Measurements from ENCODE around the gene APBA2.
A peak's percentile ranks its signal among the peaks of the same experiment; 100 is the strongest.

Gene APBA2

GRCh38 chr15:28955160-28955992 is 69.6 kb downstream of the APBA2 start:
- DNase-seq, result no peak

GRCh38 chr15:28955993-28956421 is 70.2 kb downstream of the APBA2 start:
- no peak for DNase-seq

GRCh38 chr15:28956491-28956890 is 70.7 kb downstream of the APBA2 start:
- no peak for DNase-seq

GRCh38 chr15:28957606-28958498 is 72.1 kb downstream of the APBA2 start:
- no peak for DNase-seq

- no peak for DNase-seq
Measured at GRCh38 chr15:28959326-28959725, 73.6 kb downstream of the APBA2 start.

- DNase-seq, result no peak
Measured at GRCh38 chr15:28960979-28961378, 75.2 kb downstream of the APBA2 start.

GRCh38 chr15:28961391-28961790 is 75.6 kb downstream of the APBA2 start:
- no peak for DNase-seq

GRCh38 chr15:28962851-28963710 is 77.3 kb downstream of the APBA2 start:
- no peak for DNase-seq

- no peak for DNase-seq
Measured at GRCh38 chr15:28963711-28964081, 77.9 kb downstream of the APBA2 start.

- DNase-seq, result no peak
Measured at GRCh38 chr15:28964098-28964497, 78.3 kb downstream of the APBA2 start.

GRCh38 chr15:28967066-28967465 is 81.3 kb downstream of the APBA2 start:
- no peak for DNase-seq

GRCh38 chr15:28967990-28968389 is 82.2 kb downstream of the APBA2 start:
- no peak for DNase-seq

- peak in 50 of 58 donors; percentile 23 to 86 (median 60) for DNase-seq
Measured at GRCh38 chr15:28969511-28970085, 83.8 kb downstream of the APBA2 start.

GRCh38 chr15:28974142-28974541 is 88.4 kb downstream of the APBA2 start:
- DNase-seq, result no peak

GRCh38 chr15:28975766-28976179 is 90.0 kb downstream of the APBA2 start:
- peak in 7 of 58 donors; percentile 20 to 65 (median 29) for DNase-seq

- peak in 54 of 58 donors; percentile 37 to 93 (median 71) for DNase-seq
Measured at GRCh38 chr15:28977377-28978010, 91.7 kb downstream of the APBA2 start.

GRCh38 chr15:28978011-28978378 is 92.2 kb downstream of the APBA2 start:
- peak in 1 of 58 donors; percentile 35 for DNase-seq

- no peak for DNase-seq
Measured at GRCh38 chr15:28978661-28979060, 92.9 kb downstream of the APBA2 start.

GRCh38 chr15:28979208-28979841 is 93.6 kb downstream of the APBA2 start:
- no peak for DNase-seq
